Measurements from ENCODE around the gene TMPRSS3.

The TMPRSS3 gene

GRCh38 chr21:42431196-42431595 lies 35.3 kb upstream of the TMPRSS3 start:
- no peak for ATAC-seq

DNA sequence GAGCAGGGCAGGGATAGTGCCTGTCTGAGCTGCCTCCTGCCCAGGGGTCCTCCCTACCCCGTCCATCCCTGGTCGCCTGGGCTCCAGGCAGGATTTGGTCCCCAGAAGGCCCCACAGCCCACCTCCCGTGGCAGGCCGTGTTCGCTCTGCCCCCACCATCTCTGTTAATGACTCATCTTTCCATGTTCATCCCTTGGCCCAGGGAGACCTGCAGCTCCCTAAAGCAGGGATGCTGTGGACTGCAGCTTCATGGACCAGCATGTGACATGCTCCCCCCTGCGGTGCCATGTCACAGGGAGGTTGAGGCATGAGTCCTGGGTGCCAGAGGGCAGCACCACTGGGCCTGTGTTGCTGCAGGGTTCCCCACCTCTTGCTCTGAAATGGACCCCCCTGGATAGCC lies 34.7 kb upstream of the TMPRSS3 start:
- no peak for TF ChIP-seq ZFP3 (CRISPR knock-in tag; IDR thresholded peaks at IDR 0.05)
- no peak for TF ChIP-seq ARNTL (CRISPR knock-in tag; IDR thresholded peaks at IDR 0.05; ENCODE audit: borderline replicate concordance, low read depth)
- TF ChIP-seq ZNF70 (CRISPR knock-in tag; IDR thresholded peaks at IDR 0.05), result no peak
- TF ChIP-seq PPARA (CRISPR knock-in tag; IDR thresholded peaks at IDR 0.05; ENCODE audit: borderline replicate concordance), result no peak
- TF ChIP-seq, protein P1, sequence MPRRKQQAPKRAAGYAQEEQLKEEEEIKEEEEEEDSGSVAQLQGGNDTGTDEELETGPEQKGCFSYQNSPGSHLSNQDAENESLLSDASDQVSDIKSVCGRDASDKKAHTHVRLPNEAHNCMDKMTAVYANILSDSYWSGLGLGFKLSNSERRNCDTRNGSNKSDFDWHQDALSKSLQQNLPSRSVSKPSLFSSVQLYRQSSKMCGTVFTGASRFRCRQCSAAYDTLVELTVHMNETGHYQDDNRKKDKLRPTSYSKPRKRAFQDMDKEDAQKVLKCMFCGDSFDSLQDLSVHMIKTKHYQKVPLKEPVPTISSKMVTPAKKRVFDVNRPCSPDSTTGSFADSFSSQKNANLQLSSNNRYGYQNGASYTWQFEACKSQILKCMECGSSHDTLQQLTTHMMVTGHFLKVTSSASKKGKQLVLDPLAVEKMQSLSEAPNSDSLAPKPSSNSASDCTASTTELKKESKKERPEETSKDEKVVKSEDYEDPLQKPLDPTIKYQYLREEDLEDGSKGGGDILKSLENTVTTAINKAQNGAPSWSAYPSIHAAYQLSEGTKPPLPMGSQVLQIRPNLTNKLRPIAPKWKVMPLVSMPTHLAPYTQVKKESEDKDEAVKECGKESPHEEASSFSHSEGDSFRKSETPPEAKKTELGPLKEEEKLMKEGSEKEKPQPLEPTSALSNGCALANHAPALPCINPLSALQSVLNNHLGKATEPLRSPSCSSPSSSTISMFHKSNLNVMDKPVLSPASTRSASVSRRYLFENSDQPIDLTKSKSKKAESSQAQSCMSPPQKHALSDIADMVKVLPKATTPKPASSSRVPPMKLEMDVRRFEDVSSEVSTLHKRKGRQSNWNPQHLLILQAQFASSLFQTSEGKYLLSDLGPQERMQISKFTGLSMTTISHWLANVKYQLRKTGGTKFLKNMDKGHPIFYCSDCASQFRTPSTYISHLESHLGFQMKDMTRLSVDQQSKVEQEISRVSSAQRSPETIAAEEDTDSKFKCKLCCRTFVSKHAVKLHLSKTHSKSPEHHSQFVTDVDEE (CRISPR knock-in tag; IDR thresholded peaks at IDR 0.05), result no peak
- no peak for TF ChIP-seq TCF4 (CRISPR knock-in tag; IDR thresholded peaks at IDR 0.05; ENCODE audit: borderline replicate concordance)
- TF ChIP-seq TOX (CRISPR knock-in tag; IDR thresholded peaks at IDR 0.05; ENCODE audit: borderline replicate concordance), result no peak
- TF ChIP-seq RARB (CRISPR knock-in tag; IDR thresholded peaks at IDR 0.05), result no peak
- no peak for TF ChIP-seq ESRRG (CRISPR knock-in tag; IDR thresholded peaks at IDR 0.05)
- TF ChIP-seq, protein P2, sequence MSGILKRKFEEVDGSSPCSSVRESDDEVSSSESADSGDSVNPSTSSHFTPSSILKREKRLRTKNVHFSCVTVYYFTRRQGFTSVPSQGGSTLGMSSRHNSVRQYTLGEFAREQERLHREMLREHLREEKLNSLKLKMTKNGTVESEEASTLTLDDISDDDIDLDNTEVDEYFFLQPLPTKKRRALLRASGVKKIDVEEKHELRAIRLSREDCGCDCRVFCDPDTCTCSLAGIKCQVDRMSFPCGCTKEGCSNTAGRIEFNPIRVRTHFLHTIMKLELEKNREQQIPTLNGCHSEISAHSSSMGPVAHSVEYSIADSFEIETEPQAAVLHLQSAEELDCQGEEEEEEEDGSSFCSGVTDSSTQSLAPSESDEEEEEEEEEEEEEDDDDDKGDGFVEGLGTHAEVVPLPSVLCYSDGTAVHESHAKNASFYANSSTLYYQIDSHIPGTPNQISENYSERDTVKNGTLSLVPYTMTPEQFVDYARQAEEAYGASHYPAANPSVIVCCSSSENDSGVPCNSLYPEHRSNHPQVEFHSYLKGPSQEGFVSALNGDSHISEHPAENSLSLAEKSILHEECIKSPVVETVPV (CRISPR knock-in tag; IDR thresholded peaks at IDR 0.05), result no peak
- ATAC-seq, result no peak

More at GRCh38 chr21:42431196-42431595, 35.3 kb upstream of the TMPRSS3 start:
- TF ChIP-seq TOX (CRISPR knock-in tag; IDR thresholded peaks at IDR 0.05; ENCODE audit: borderline replicate concordance), result no peak
- no peak for TF ChIP-seq PATZ1 (CRISPR knock-in tag; IDR thresholded peaks at IDR 0.05; ENCODE audit: borderline replicate concordance)
- no peak for TF ChIP-seq PPARA (CRISPR knock-in tag; IDR thresholded peaks at IDR 0.05; ENCODE audit: borderline replicate concordance)
- no peak for TF ChIP-seq ZFP30 (CRISPR knock-in tag; IDR thresholded peaks at IDR 0.05)
- TF ChIP-seq ARNTL (CRISPR knock-in tag; IDR thresholded peaks at IDR 0.05; ENCODE audit: borderline replicate concordance, low read depth), result no peak
- no peak for TF ChIP-seq SNAI2 (CRISPR knock-in tag; IDR thresholded peaks at IDR 0.05)
- no peak for TF ChIP-seq OSR1 (CRISPR knock-in tag; IDR thresholded peaks at IDR 0.05)
- TF ChIP-seq GLIS3 (CRISPR knock-in tag; IDR thresholded peaks at IDR 0.05), result no peak
- no peak for TF ChIP-seq ZNF565 (CRISPR knock-in tag; conservative IDR thresholded peaks at IDR 0.05; ENCODE audit: low read depth)

GRCh38 chr21:42429856-42430255 lies 34.0 kb upstream of the TMPRSS3 start:
- TF ChIP-seq ESRRG (CRISPR knock-in tag; IDR thresholded peaks at IDR 0.05), result no peak
- no peak for TF ChIP-seq CSDC2 (CRISPR knock-in tag; IDR thresholded peaks at IDR 0.05)
- no peak for TF ChIP-seq SNAI2 (CRISPR knock-in tag; IDR thresholded peaks at IDR 0.05)
- no peak for TF ChIP-seq TCF4 (CRISPR knock-in tag; IDR thresholded peaks at IDR 0.05; ENCODE audit: borderline replicate concordance)
- no peak for TF ChIP-seq ZFP30 (CRISPR knock-in tag; IDR thresholded peaks at IDR 0.05)
- no peak for ATAC-seq

GRCh38 chr21:42429021-42429420 lies 33.2 kb upstream of the TMPRSS3 start:
- no peak for ATAC-seq
- TF ChIP-seq ISL1 (CRISPR knock-in tag; IDR thresholded peaks at IDR 0.05) (no peak), ZFP3 (CRISPR knock-in tag; IDR thresholded peaks at IDR 0.05) (no peak), ZNF565 (CRISPR knock-in tag; conservative IDR thresholded peaks at IDR 0.05; ENCODE audit: low read depth) (no peak), ZFP30 (CRISPR knock-in tag; IDR thresholded peaks at IDR 0.05) (no peak), BACH2 (CRISPR knock-in tag; IDR thresholded peaks at IDR 0.05; ENCODE audit: borderline replicate concordance) (no peak), CSDC2 (CRISPR knock-in tag; IDR thresholded peaks at IDR 0.05) (no peak), PATZ1 (CRISPR knock-in tag; IDR thresholded peaks at IDR 0.05; ENCODE audit: borderline replicate concordance) (no peak), GLIS3 (CRISPR knock-in tag; IDR thresholded peaks at IDR 0.05) (no peak), PPARA (CRISPR knock-in tag; IDR thresholded peaks at IDR 0.05; ENCODE audit: borderline replicate concordance) (no peak), ARNTL (CRISPR knock-in tag; IDR thresholded peaks at IDR 0.05; ENCODE audit: borderline replicate concordance, low read depth) (no peak), RARB (CRISPR knock-in tag; IDR thresholded peaks at IDR 0.05) (no peak), ESRRG (CRISPR knock-in tag; IDR thresholded peaks at IDR 0.05) (no peak), OSR1 (CRISPR knock-in tag; IDR thresholded peaks at IDR 0.05) (no peak), SNAI2 (CRISPR knock-in tag; IDR thresholded peaks at IDR 0.05) (no peak), ZC3H10 (CRISPR knock-in tag; IDR thresholded peaks at IDR 0.05) (no peak), ZNF70 (CRISPR knock-in tag; IDR thresholded peaks at IDR 0.05) (no peak), ZNF8 (CRISPR knock-in tag; IDR thresholded peaks at IDR 0.05) (no peak)
- TF ChIP-seq, protein P2 (CRISPR knock-in tag; IDR thresholded peaks at IDR 0.05), result no peak
- TF ChIP-seq, protein P3, sequence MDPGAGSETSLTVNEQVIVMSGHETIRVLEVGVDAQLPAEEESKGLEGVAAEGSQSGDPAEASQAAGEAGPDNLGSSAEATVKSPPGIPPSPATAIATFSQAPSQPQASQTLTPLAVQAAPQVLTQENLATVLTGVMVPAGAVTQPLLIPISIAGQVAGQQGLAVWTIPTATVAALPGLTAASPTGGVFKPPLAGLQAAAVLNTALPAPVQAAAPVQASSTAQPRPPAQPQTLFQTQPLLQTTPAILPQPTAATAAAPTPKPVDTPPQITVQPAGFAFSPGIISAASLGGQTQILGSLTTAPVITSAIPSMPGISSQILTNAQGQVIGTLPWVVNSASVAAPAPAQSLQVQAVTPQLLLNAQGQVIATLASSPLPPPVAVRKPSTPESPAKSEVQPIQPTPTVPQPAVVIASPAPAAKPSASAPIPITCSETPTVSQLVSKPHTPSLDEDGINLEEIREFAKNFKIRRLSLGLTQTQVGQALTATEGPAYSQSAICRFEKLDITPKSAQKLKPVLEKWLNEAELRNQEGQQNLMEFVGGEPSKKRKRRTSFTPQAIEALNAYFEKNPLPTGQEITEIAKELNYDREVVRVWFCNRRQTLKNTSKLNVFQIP (CRISPR knock-in tag; IDR thresholded peaks at IDR 0.05; ENCODE audit: borderline replicate concordance, low read depth), result no peak
